Activated CD8-positive, alpha-beta memory T cell treated with anti-CD3 and anti-CD28 coated beads, Interleukin-2, amount 50 U/mL, for 4 hours (primary cell): ENCODE measurements around the gene ITGA5.

Experiments used
- DNase-seq: peaks from one replicate; pipeline ENCODE4 v3.0.0-alpha.2; 2020

ITGA5 gene

DNA sequence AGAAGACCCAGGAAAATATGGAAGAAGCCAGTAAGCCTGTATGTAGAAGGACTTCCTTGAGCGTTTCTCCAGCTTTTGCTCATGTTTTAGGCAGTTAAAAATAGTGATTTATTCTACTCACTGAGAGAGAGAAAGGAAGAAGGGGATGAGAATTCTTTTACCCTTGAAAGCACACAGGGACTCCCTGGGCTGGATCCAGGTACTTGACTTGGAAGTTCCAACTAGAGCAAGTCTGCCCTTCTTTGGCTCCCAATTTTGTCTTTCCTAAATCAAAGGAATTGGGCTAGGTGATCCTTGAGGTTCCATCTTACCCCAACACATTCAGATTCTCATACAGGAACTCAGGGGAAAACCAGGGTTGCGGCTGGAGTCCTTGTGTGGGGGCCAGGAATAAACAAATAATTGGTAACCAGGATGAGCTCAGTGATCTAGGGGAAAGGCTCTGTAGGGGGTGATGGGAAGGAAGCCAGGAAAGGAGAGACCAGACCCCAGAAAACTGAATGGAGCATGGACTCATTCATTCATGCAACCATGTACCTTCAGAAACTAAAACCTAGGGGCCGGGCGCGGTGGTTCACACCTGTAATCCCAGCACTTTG, 11.5 kb upstream of the ITGA5 start:
- DNase-seq: no peak

DNA sequence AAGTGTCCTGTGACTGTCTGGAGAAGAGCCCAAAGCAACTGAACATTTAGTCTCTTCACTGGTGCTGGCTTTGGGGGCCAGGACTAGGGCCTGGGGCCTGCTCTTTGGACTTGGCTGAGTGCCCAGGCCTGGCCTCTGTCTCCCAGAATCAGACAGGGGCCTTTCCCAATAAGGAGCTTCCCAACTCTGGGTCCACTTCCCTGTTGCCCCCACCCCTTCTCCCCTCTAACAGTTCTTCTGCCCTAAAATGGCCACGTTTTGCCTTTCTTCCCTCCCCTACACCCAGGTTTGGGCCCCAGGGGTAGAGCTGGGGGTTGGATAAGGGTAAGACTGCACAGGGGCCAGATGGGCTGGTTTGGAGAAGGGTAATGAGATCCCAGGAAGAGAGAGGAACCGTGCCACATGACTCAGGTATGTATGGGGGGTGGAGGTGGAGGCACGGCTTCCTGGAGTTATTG, 10.0 kb upstream of the ITGA5 start:
- DNase-seq: no peak

DNA sequence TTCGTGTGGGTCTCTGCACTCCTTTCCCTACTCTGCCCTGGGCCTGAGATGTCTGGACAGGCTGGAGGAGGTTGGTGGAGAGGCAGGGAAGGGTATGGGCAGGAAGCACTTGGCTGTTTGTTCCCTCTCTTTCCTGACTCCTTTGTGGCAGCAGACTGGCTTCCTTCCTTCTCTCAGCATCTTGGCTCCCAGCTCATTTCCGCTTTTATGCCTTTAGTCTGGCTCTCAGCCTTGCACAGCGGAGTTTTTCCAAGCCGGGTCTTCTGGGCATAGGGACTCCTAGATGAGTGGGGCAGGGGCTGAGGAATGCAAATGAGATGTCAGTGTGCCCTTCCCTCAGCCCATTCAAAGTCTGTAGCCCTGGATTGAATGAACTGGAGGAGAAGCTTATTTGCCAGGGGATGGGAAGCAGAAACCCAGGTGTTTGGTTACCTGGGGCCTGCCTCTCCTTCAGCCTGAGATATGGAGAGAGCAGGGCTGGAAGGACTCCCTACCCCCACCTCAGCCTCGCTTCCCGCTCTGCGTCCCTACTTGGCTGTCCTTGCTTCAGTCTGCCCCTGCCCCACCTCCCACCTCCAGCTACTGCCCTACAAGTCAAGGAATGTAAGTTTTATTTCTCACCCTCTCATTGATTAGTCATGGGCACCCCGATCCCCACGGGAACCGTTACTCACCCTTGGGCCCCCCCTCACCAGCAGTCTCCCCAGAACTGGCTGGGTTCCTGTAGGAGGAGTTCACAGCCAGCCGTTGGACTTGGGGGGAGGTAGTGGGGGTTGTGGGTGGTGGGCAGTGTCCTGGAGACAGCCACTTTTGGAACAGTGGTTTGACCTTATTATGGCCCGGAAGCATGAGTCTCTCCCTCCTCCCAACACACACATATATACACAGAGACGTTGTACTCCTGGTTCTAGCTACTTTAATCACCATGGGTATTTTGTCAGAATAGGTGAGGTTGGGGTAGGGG, 9.3 kb upstream of the ITGA5 start:
- DNase-seq: no peak

DNA sequence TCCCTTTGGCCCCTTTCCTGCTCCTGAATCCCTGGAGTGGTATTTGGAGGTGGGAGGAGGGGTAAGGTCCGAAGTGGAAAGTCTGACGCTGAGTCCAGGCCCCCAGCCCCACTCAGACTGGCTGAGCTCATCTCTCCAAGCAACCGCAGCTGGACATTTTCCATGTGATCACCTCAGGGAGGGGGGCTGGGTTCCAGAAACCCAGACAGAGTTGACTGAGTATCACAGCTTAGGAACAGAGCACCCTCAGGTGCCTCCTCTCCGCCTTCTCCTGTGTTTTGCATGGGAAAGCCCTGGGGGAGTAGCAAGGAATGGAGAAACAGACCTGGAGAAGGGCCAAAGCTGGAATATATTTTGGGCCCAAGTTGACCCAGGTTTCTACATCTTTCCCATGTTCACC, 8.0 kb upstream of the ITGA5 start:
- DNase-seq: no peak

DNA sequence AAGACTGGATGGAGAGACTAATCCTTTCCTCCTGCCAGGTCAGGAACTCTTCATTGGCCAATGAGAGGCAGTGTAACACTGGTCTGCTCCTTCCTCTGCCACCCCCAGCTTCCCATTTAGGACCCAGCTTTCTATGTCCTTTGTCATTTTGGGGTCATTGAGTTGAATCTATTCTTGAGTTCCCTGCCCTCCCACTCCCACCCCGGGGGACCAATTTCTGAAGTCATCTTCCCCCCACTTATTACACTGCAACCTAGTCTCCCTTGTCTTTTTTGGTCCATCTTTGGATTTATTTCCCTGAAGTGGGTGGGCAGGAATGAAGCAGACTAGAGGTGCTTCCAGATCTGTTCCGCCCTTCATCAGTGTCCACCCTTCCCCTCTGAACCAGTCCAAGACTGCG, 7.6 kb upstream of the ITGA5 start:
- DNase-seq: no peak

DNA sequence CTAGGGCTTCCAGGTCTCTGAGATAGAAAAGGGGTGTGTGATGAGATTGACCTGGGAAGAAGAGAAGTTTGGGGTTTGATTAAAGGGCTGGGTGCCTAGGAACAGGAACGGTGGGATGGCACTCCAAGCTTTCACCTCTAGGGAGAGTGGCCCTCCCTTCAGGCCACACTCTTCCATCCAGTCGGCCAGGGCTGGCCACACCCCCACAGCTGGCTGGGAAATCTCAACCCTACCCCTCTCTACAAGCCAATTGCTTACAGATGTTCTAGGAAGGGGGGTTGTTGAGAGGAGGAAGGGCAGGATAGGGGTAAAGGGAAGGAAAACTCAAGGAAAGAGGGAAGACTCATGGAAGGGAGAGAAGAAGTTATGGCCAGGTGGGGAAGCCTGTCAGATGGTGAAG, 6.6 kb upstream of the ITGA5 start:
- DNase-seq: no peak

DNA sequence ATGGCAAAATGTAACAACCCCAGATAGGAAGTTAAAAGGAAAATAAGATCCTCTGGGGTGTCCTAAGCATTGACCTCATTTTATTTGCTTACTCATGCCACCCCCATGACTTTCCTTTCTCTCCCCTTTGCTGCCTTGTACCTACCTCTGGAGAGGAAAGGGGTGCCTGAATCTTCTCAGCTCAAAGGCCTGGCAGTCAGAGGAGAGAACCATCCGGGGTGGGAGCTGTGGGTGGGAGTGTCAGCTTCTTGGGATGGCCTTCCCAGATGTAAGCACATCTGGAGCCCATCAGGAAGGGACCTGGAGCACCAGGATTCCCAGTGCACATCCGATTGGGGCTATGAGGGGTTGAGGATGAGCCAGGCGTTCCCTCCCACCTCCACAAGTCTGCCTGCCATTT, 5.2 kb upstream of the ITGA5 start:
- no peak for DNase-seq

DNA sequence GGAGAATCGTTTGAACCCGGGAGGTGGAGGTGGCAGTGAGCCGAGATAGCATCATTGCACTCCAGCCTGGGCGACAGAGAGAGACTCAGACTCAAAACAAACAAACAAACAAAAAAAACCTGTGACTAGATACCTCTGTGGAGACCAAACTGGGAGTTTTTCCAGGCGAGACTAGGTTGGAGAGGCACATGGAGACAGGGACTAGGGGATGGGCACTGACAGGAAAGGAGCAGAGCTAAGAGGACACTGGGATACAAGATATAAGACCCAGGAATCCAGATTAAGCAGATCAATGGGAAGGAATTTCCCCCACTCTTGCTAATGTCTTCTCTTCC, 4.7 kb upstream of the ITGA5 start:
- no peak for DNase-seq

DNA sequence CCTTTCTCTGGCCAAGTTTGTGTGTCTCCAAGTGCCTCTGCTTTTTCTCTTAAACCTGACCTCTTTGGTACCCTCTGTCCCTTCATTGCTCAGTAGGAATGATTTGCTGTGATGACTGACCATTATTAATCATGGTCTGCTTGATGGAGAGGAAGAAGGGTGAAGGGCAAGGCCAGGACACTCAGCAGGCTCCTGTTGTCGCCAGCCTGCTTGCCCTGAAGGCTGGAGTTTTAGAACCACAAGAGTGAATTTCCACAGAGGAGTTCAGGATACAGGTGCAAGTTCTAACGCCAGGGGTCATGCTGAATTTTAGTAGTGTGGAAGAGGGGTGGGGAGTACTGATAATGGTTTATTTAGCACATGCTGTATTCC, 2.8 kb upstream of the ITGA5 start:
- no peak for DNase-seq

DNA sequence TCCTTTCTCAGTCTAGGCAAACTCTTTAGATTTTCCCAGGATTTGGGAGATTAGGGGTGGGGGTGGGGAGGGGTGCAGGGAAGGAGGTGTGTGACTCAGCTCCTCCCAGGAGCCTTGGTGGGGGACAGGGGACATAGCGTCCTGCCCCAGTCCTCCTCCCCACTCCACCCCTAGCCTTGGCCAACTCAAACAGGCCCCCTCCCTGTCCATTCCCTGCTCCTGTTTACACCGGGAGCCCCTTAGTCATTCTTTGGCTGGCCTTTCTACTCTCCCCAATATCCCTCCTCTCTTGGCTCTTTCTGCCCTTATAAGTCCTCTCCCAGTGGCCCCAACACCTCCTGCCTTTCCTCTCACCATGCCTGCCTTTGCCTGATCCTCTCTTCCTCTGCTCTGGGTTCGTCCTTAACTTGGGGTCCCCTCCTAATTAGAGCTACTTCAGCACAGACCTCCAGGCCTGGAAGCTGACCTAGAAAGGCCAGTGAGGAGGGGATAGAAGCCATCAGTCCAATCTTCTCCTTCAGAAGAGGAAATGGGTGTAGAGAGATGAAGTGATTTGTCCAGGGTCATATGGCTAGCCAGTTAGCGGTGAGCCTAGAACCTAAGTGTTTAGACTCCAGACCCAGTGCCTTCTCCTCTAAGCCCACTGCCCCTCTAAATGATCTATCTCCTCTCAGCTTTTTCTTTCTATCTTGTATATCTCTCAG, 2.3 kb upstream of the ITGA5 start:
- DNase-seq: no peak

DNA sequence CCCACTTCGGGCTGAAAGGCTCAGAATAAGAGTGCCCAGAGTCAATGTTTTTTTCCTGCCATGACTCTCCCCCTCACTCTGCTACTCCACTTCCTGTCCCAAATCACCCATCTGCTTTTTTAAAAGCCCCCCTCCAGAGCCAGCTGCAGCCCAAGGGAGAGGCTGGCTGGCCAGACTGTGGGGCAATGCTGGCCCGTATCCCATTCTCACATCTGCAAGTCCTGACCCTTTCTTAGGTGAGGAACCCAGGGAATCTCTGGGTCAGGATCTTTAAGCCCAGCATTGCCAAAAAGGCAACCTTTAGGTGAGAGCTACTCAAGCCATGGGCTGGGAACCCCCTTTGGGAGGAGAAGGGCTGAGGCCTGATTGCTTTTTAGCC, 1.7 kb upstream of the ITGA5 start:
- no peak for DNase-seq

DNA sequence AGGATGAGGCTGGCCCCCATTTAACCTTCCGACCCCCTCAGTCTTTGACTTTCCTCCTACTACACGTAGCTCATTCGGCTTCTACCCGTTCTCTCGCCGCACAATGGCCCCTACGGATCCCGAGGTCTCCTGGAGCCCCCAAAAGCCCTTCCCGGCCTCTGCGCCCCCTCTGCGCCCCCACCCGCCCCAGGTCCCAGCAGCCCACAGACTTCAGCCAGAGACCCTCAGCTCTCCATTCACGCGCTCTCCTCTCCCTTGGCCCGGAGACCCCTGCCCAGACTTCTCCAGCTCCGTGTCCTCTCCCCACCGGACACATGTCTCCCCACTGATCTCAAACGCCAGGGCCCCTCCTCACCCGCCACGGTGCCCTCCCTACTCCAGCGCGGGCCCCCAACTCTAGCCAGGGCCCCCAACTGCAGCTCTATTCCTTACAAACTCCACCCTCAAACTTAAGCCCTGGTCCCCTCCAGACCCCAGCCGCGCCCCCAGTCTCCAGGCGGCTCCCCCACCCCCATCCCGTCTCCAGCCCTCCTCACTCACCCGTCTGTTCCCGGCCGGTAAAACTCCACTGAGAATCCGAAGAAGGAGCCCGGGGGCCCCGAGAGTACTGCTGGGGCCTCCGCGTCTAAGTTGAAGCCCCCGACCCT, 502 bp downstream of the ITGA5 start:
- no peak for DNase-seq

DNA sequence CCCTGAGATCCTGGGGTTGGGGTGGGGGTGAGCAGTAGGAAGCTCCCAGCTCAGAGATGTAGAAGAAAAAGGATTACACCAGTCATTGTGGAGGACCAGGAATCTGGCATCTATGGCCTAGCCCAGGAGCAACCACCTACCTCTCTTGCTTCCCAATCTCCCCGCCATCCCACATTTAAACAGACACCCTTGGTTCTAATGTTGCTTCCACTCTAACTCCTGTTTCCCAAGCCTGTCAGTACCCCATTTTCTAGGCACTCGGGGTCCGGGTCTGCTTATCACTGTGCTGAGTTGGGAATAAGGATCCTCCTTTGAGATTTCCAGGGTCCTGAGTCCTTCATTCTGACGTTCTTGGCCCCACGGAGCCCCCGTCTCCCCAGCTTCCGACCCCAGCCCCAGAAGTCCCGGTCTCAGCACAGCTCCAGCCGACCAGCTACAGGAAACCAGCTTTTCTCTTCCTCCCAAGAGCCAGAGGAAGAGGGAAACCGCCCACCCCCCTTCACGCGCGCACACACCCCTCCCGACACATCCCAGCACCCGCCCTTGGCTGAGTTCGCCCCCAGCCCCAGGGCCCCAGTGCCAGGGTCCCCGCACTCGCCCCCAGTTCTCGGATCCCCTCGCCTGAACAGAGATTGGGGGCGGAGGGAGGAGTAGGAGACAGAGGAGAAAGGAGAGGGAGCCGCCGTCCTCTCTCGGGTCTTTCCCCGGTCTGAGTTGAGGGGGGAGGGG, 1.2 kb downstream of the ITGA5 start:
- DNase-seq: no peak

DNA sequence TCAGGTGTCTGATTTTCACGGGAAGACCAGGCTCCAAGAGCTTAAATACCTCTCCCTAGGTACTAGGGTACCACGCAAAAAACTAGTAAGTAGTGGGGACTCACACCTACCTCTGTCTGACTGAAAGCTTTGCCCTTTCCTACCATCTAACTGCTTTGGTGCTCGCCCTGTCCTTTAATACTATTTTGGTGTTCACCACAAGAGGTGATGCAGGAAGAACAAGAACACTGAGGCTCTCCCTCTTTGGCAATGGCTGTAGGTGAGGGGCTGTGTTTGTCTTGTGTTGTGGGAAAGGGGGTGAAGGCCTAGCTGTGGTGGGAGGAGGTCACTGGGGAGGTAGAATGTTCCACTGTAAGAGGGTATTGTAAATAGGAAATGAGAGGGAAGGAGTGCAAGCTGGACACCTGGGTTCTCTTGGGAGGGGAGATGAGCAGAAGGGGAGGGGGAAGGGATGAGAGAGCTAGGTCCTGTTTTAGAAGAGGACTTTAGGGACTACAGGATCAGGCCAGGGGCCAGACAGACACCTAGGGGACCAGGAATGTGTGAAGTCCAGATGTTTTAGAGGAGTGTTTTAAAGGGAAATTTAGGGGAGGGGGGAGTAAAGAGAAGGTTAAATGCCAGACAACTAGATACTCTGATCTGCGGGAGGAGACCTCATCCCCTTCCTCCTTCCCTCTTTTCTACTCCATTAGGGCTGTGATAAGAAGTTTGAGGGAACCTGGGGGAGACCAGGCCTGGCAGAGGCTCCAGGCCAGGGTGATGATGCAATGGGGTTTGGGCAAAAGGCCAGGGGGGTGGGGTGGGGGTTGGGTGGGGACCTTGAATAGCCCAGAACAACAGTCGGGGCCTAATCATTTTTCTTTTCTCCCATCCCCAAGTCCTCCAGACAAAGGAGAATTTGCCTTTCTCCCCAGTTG, 2.1 kb downstream of the ITGA5 start:
- no peak for DNase-seq

DNA sequence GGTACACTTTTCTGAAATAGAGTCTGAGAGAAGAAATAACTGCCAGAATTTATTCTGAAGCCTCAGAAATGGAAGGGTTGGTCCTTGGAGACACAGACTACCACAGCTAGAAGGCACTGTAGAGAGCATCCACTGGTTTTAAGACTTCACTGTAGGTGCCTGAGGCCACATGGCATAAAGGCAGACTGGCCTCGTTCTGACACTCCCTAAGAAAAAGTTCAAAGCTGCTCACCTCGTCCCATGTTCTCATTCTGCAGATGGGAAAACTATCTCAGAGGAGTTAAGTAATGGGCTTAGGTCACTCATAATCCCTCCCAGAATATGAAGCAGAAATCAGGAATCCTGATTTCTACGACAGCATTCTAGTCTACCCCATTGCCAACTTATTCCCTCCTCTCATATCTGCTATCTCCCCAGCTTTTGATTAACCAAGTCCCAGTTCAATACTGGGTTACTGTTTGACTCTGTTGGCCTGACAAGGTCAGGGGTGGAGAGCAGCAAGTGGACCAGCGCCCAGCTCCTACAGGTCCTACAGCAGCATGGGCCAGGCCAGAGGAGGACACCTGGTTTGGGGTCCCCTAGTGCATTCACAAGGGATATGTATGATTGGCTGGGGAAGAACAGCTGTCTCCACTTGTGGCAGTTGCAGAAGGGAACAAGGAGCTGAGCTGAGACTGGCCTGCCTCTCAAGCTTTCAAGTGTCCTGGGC, 3.7 kb downstream of the ITGA5 start:
- no peak for DNase-seq

DNA sequence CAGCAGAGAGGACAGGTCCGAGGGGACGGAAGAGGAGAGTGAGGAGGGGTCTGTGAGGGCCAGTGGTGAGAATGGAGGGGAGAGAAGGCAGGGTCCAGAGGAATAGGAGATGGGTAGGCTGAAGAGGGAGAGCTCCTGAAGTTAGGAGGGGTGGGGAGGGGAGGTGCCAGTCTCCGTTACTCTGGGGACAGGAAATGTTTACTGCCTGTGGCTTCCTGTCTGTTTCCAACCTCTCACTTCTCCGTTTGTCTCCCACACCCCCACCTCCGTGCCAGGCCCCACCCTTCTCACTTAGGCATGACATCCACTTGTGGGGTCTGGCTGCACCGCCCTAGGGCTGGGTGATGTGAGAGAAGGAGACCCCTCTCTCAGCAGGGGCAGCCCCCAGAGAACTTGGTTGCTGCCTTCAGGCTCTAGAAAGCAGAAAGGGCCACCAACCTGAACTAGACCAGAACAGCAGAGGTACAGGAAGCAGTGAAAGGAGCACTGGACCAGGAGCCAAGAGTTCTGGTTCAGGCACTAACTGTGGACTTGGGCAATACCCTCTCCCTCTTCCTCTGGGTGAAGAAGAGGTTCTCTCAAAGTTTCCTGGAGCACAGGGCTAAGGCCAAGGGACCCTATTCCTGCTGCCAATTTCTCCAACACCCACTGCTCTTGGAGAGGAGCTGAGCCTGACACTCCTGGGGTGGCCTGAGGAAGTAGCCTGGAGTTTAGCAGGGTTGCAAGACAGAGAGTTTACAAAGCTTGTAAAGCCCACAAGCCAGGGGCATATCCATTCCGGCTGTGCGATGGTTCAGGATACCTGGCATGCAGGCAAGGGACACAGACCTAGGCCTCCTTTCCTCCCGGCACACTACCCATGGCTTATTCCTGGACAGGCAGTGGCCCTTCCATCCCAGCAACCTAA, 5.5 kb downstream of the ITGA5 start:
- peak; percentile 74 for DNase-seq

DNA sequence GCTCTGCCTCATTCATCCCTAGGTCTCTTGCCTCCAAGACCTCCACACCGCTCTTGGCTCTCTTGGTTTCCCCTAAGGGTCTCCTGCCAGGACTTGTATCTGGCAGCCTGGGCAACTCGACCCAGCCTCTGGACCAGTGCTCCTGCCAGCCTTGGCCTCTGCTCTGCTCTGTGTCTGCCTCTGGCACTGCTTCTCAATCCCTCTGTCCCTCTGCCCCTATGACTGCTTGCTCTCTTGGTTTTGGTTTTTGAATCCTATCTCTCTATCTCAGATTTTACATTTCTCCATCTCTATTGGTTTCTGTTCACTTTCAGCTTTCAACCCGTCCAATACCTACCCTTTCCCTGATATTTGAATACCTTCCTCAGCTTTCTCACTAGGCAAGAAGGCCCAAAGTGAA, 6.3 kb downstream of the ITGA5 start:
- no peak for DNase-seq

DNA sequence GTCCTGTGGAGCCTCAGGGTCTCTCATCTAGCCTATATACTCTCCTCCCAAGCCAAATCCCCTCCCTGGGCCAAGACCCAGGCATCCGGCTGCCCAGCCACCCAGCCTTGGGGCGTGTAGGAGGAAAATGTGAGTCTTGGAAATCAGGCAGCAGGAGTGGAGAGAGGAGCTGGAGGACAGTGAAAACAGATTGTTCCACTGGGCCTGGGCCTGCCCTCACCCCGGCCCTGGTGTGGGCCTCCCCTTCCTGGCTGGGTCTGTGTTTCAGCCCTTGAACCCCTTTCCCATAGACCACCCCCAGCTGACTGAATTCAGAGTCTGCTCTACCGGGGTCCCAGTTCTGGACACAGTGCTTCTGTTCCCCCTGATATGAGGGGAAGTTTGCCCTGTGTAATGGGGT, 6.7 kb downstream of the ITGA5 start:
- DNase-seq: no peak

DNA sequence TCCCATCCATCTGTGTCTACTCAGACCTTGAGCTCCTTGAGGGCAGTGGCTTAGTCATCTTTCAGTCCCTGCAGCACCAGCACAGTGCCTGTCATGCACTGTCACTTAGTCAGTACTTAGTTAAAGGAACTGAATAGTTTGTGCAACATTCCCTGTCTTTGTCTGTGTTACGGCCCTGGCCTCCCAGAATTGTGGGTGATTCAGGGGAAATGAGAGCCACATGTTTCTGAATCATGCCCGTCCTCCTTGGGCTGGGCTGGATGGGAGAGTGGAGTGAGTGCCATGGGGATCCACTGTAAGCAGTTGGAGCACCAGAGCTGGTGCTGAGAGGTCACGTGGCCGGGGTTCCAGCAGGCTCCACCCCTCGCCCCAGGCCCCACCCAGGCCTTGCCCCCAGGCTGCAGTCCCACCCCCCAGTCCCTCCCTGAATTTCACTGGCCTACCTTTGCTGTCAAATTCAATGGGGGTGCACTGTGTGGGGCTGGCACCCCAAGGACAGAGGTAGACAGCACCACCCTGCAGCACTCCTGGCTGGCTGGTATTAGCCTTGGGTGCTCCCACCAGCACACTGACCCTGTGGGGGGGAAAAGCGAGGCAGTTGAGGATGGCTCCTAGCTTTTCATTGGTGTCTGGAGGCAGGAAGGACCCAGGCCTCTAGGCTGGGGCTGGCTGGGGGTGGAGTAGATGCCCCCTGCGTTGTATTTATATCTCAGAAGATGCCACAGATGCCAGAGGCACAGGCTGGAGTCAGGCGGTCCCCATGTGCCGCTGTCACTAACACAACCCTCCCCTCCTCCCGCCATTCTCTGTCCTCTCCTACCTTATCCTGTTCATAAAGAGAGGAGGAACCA, 7.5 kb downstream of the ITGA5 start:
- DNase-seq: no peak
